Nephron progenitor cell (in vitro differentiated cells): ENCODE data around the gene DRAM1.
"Not testable (repeated sequence)": the region's sequence is repeated elsewhere in the genome, so short reads cannot be mapped to it uniquely, and the experiment has no call there.

Experiments
- DNase-seq: peaks from one replicate; pipeline ENCODE4 v3.0.0; 2021
- H3K27ac Mint-ChIP-seq: 2 replicates; pipeline ENCODE4 v1.8.0; 2021; ENCODE audit warnings: mild to moderate bottlenecking, moderate library complexity, mixed read lengths
- H3K27me3 Mint-ChIP-seq: 2 replicates; pipeline ENCODE4 v1.8.0; 2021; ENCODE audit warnings: mild to moderate bottlenecking, low read depth, mixed read lengths; ENCODE audit not compliant: poor library complexity
- H3K36me3 Mint-ChIP-seq: 2 replicates; pipeline ENCODE4 v1.8.0; 2021; ENCODE audit warnings: low read depth, mixed read lengths
- H3K4me1 Mint-ChIP-seq: 2 replicates; pipeline ENCODE4 v1.8.0; 2021; ENCODE audit warnings: mixed read lengths
- H3K4me3 Mint-ChIP-seq: 2 replicates; pipeline ENCODE4 v1.8.0; 2021; ENCODE audit warnings: mild to moderate bottlenecking, moderate library complexity, mixed read lengths
- H3K9me3 Mint-ChIP-seq: 2 replicates; pipeline ENCODE4 v1.8.0; 2021; ENCODE audit warnings: mild to moderate bottlenecking, moderate library complexity, mixed read lengths
- CTCF ChIP-seq: fragments of 200-600 bp; sonication (generic); IDR thresholded peaks from 2 replicates; pipeline ENCODE4 v1.5.0; 2021; ENCODE audit warnings: antibody characterized with exemption

DRAM1 gene

DNA sequence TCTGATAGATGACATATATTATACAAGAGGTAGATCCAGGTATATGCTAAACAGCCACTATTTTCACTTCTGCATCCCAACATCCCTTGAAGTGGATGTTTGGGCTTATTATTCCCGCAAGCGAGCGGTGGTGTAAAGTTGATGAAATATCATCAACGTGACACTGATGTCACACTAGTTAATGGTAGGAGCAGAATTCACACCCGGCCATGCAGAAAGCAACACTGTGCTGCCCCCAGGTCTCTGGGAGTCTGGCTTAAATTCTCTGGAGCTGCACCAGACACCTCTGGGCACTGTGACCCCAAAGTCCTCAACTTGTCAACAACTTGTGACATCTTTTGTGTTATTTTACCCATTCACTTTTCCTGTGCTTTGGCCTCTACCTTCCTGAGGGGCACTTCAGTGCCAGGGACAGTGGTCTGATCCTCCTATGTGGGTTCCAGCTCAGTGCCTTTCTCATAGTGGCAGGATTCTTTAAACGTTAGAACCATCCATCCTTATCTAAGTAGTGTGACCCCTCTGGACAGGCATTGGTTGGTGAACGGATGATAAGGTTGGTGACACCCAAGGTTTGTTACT lies 952 bp downstream of the DRAM1 start:
- Mint-ChIP-seq H3K36me3 (peaks cover 4% of the 10 kb centered on the region), H3K27me3 (peaks cover 30% of the 10 kb centered on the region), H3K9me3 (peaks cover 4% of the 10 kb centered on the region), H3K4me1 (peaks cover 13% of the 10 kb centered on the region), H3K4me3 (peak overlapping the region; percentile 90), H3K27ac (no peak overlapping the region)
- DNase-seq, result no peak
- no peak for TF ChIP-seq CTCF

GRCh38 chr12:101880769-101881168 lies 3.4 kb downstream of the DRAM1 start:
- Mint-ChIP-seq H3K27me3 (peaks cover 30% of the 10 kb centered on the region), H3K4me1 (peaks cover 13% of the 10 kb centered on the region), H3K27ac (no peak overlapping the region), H3K9me3 (peaks cover 4% of the 10 kb centered on the region), H3K36me3 (peaks cover 4% of the 10 kb centered on the region), H3K4me3 (no peak overlapping the region)
- TF ChIP-seq CTCF, result no peak
- no peak for DNase-seq

- Mint-ChIP-seq H3K36me3 (peaks cover 4% of the 10 kb centered on the region), H3K27ac (no peak overlapping the region), H3K27me3 (peaks cover 30% of the 10 kb centered on the region), H3K4me1 (peaks cover 13% of the 10 kb centered on the region), H3K9me3 (peaks cover 4% of the 10 kb centered on the region), H3K4me3 (no peak overlapping the region)
- DNase-seq, result no peak
- no peak for TF ChIP-seq CTCF
Measured at GRCh38 chr12:101881228-101881627, 3.8 kb downstream of the DRAM1 start.

- TF ChIP-seq CTCF, result no peak
- DNase-seq, result no peak
- H3K9me3 Mint-ChIP-seq, result no peaks in the 10 kb centered on the region
- peaks cover 14% of the 10 kb centered on the region for H3K27me3 Mint-ChIP-seq
- H3K4me1 Mint-ChIP-seq, result no peaks in the 10 kb centered on the region
- no peak overlapping the region for H3K4me3 Mint-ChIP-seq
- H3K27ac Mint-ChIP-seq, result no peak overlapping the region
- no peaks in the 10 kb centered on the region for H3K36me3 Mint-ChIP-seq
Measured at GRCh38 chr12:101884174-101884573, 6.8 kb downstream of the DRAM1 start.

DNA sequence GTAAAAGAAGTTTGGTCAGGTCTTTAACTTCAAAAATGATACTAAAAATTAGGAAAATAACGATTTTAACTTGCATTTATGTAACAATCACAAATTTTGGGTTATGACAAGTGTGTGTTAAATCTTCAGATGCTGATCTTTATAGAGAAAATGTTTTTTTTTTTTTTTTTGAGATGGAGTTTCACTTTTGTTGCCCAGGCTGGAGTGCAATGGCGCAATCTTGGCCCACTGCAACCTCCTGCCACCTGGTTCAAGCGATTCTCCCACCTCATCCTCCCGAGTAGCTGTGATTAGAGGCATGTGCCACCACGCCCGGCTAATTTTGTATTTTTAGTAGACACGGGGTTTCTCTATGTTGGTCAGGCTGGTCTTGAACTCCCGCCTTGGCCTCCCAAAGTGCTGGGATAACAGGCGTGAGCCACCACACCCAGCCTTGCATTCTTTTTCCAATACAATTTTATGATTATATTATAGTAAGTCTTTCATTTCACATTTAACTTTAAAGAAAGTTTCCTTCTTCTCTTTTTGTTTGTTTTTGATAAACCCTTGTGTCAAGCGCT lies 7.5 kb downstream of the DRAM1 start:
- H3K4me3 Mint-ChIP-seq, H3K36me3 Mint-ChIP-seq, H3K9me3 Mint-ChIP-seq: not testable (repeated sequence)

GRCh38 chr12:101885912-101886561 lies 8.7 kb downstream of the DRAM1 start:
- Mint-ChIP-seq H3K4me3 (no peak overlapping the region), H3K4me1 (no peaks in the 10 kb centered on the region), H3K36me3 (no peaks in the 10 kb centered on the region), H3K27me3 (peaks cover 5% of the 10 kb centered on the region), H3K27ac (no peak overlapping the region), H3K9me3 (no peaks in the 10 kb centered on the region)
- no peak for TF ChIP-seq CTCF
- DNase-seq, result no peak

More for the DNA sequence above, 7.5 kb downstream of the DRAM1 start:
- H3K4me1 Mint-ChIP-seq, H3K27ac Mint-ChIP-seq, DNase-seq: not testable (repeated sequence)
- peaks cover 14% of the 10 kb centered on the region for H3K27me3 Mint-ChIP-seq
